ENCODE results near the gene USP54.
A peak's percentile ranks its signal among the peaks of the same experiment; 100 is the strongest.

The USP54 gene

DNA sequence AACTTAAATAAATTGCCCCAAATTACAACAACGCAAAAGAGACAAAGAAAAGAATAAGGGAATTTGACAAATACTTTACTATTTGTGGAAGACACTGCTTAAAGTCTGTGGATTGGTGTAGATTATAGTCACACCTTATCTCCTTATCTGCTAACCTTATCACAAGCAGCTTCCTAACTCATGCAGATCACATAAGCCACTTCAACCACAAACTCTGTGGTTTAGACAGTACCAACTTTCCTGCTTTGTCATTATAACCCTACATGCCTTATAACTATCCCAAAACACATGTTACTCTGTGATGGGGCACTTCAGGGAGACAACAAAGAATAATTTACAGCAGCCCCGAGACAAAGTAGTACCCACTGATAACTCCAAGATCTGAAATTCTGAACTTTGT lies 53.9 kb downstream of the USP54 start:
- Histone ChIP-seq H3K4me2 (ENCODE audit: low read depth, low read length, poor library complexity, severe bottlenecking) (peak overlapping the region; percentile 46), H3K27me3 (ENCODE audit: insufficient read depth, low read length, poor library complexity, severe bottlenecking) (no peaks in the 10 kb centered on the region), H4K20me1 (ENCODE audit: insufficient read depth, low read length, poor library complexity, severe bottlenecking) (no peaks in the 10 kb centered on the region), H3K9ac (ENCODE audit: low read depth, low read length, poor library complexity, severe bottlenecking) (no peak overlapping the region), H3K4me1 (ENCODE audit: insufficient read depth, low read length, poor library complexity, severe bottlenecking) (peaks cover 14% of the 10 kb centered on the region), H3K79me2 (ENCODE audit: insufficient read depth, low read length) (no peaks in the 10 kb centered on the region), H3K4me3 (ENCODE audit: low read length, poor library complexity, severe bottlenecking) (no peak overlapping the region), H3F3A (ENCODE audit: low read depth) (no peaks in the 10 kb centered on the region), H3K9me2 (replicated peaks; ENCODE audit: low read depth, low read length) (no peaks in the 10 kb centered on the region), H3K36me3 (ENCODE audit: insufficient read depth, low read length) (peaks cover 4% of the 10 kb centered on the region; the same call in 1 of the 2 replicates), H3K9me3 (ENCODE audit: insufficient read depth, low read depth, low read length) (no peaks in the 10 kb centered on the region), H2AFZ (ENCODE audit: low read length) (no peak overlapping the region)
- TF ChIP-seq EZH2phosphoT487 (IDR thresholded peaks at IDR 0.05; ENCODE audit: borderline replicate concordance), result no peak
- TF ChIP-seq, protein P1, sequence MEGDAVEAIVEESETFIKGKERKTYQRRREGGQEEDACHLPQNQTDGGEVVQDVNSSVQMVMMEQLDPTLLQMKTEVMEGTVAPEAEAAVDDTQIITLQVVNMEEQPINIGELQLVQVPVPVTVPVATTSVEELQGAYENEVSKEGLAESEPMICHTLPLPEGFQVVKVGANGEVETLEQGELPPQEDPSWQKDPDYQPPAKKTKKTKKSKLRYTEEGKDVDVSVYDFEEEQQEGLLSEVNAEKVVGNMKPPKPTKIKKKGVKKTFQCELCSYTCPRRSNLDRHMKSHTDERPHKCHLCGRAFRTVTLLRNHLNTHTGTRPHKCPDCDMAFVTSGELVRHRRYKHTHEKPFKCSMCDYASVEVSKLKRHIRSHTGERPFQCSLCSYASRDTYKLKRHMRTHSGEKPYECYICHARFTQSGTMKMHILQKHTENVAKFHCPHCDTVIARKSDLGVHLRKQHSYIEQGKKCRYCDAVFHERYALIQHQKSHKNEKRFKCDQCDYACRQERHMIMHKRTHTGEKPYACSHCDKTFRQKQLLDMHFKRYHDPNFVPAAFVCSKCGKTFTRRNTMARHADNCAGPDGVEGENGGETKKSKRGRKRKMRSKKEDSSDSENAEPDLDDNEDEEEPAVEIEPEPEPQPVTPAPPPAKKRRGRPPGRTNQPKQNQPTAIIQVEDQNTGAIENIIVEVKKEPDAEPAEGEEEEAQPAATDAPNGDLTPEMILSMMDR (conservative IDR thresholded peaks at IDR 0.05; ENCODE audit: low read length), result no peak

DNA sequence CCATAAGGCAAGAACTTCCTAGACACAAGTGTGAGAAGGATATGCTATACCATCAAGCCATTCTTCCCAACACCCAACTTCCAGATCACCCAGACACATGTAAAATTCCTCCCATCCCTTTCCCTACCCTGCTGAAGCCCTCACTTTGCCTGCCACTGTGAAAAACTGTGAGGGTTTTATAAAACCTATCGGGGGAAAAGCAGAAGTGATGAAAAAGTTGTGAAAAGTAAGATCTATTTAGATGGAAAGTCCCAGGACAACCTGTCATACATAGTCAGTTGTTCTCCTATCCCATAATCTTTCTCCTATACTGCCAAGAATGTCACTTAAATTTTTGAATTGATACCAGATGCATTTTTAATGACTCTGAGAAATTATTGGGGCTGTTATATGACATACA lies 56.3 kb downstream of the USP54 start:
- no peak overlapping the region for H3K9ac ChIP-seq (ENCODE audit: low read depth, low read length, poor library complexity, severe bottlenecking)
- H3K27me3 ChIP-seq (ENCODE audit: insufficient read depth, low read length, poor library complexity, severe bottlenecking), result no peaks in the 10 kb centered on the region
- H3K36me3 ChIP-seq (ENCODE audit: insufficient read depth, low read length), result no peaks in the 10 kb centered on the region
- TF ChIP-seq EZH2phosphoT487 (IDR thresholded peaks at IDR 0.05; ENCODE audit: borderline replicate concordance), result no peak
- TF ChIP-seq, protein P1 (conservative IDR thresholded peaks at IDR 0.05; ENCODE audit: low read length), result no peak
- H4K20me1 ChIP-seq (ENCODE audit: insufficient read depth, low read length, poor library complexity, severe bottlenecking), result no peaks in the 10 kb centered on the region
- H3K79me2 ChIP-seq (ENCODE audit: insufficient read depth, low read length), result no peaks in the 10 kb centered on the region
- no peaks in the 10 kb centered on the region for H3K9me3 ChIP-seq (ENCODE audit: insufficient read depth, low read depth, low read length)
- no peak overlapping the region for H3K4me3 ChIP-seq (ENCODE audit: low read length, poor library complexity, severe bottlenecking)
- peaks cover 14% of the 10 kb centered on the region for H3K4me1 ChIP-seq (ENCODE audit: insufficient read depth, low read length, poor library complexity, severe bottlenecking)
- H3F3A ChIP-seq (ENCODE audit: low read depth), result no peaks in the 10 kb centered on the region
- H3K9me2 ChIP-seq (replicated peaks; ENCODE audit: low read depth, low read length), result no peaks in the 10 kb centered on the region
- H2AFZ ChIP-seq (ENCODE audit: low read length), result no peak overlapping the region
- H3K4me2 ChIP-seq (ENCODE audit: low read depth, low read length, poor library complexity, severe bottlenecking), result no peak overlapping the region

DNA sequence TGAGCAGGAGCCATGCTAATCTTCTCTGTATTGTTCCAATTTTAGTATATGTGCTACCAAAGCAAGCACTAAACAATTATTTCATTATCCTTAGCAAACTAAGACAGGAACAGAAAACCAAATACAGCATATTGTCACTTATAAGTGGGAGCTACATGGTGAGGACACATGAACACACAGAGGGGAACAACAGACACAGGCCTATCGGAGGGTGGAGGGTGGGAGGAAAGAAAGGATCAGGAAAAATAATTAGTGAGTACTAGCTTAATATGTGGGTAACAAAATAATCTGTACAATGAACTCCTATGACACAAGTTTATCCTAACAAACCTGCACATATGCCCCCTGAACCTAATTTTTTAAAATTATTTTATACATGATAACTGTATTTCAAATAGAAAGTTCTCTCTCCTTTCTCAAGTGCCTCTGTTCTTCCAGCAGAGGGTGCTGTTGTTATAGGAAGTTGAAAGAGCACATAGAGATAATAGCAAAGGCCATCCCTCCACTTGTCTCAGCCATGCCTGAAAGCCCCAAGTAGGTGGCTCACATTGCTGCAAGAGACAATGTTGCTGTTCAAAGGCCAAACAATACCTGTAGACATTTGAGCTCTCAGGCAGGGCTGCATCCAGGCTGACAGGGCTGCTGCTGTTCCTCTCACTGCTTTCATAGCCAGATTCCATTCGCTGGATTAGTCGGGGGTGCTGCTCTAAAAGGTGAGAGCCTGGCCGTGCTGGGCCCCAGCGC lies 61.9 kb downstream of the USP54 start:
- no peaks in the 10 kb centered on the region for H3K27me3 ChIP-seq (ENCODE audit: insufficient read depth, low read length, poor library complexity, severe bottlenecking)
- H3K4me2 ChIP-seq (ENCODE audit: low read depth, low read length, poor library complexity, severe bottlenecking), result no peak overlapping the region
- no peaks in the 10 kb centered on the region for H3F3A ChIP-seq (ENCODE audit: low read depth)
- no peak overlapping the region for H3K4me3 ChIP-seq (ENCODE audit: low read length, poor library complexity, severe bottlenecking)
- no peaks in the 10 kb centered on the region for H4K20me1 ChIP-seq (ENCODE audit: insufficient read depth, low read length, poor library complexity, severe bottlenecking)
- H2AFZ ChIP-seq (ENCODE audit: low read length), result no peak overlapping the region
- no peaks in the 10 kb centered on the region for H3K4me1 ChIP-seq (ENCODE audit: insufficient read depth, low read length, poor library complexity, severe bottlenecking)
- no peaks in the 10 kb centered on the region for H3K9me3 ChIP-seq (ENCODE audit: insufficient read depth, low read depth, low read length)
- TF ChIP-seq, protein P1 (conservative IDR thresholded peaks at IDR 0.05; ENCODE audit: low read length), result peak; percentile 87
- no peak for TF ChIP-seq EZH2phosphoT487 (IDR thresholded peaks at IDR 0.05; ENCODE audit: borderline replicate concordance)
- no peaks in the 10 kb centered on the region for H3K79me2 ChIP-seq (ENCODE audit: insufficient read depth, low read length)
- no peaks in the 10 kb centered on the region for H3K9me2 ChIP-seq (replicated peaks; ENCODE audit: low read depth, low read length)
- H3K36me3 ChIP-seq (ENCODE audit: insufficient read depth, low read length), result no peaks in the 10 kb centered on the region
- no peak overlapping the region for H3K9ac ChIP-seq (ENCODE audit: low read depth, low read length, poor library complexity, severe bottlenecking)
